A549 (cell line): ENCODE results near the gene MAST2. TPM values are rescaled to one million over a fixed set of nuclear protein-coding genes. Genes with fewer than 3 reads are reported as not detected.

Experiments
- ATAC-seq, 2 experiments: fragments of 200-7000 bp in 1 of 2; fragments of >200 bp in 1 of 2; cut with Nextera tagmentation in 1 of 2; cut with Tn5 transposase in 1 of 2; 3 replicates each; pipeline versions ENCODE4 v1.8.0 to v1.9.1; 2018 to 2020; ENCODE audit warnings: mild to moderate bottlenecking in 1 of 2, moderate library complexity in 1 of 2
- CTCF ChIA-PET: fragments of 300-600 bp; sonication (Branson Sonifier 250); formaldehyde crosslinking; extraction: SDS; loops from one replicate; lab custom pipeline; 2021; ENCODE audit warnings: antibody characterized with exemption, inconsistent platforms; lab: Yijun Ruan, JAX
- POLR2A ChIA-PET: fragments of 350-600 bp; formaldehyde crosslinking; extraction: SDS; loops from one replicate; lab custom pipeline; 2021; ENCODE audit warnings: antibody characterized with exemption, inconsistent platforms; lab: Yijun Ruan, JAX
- DNase-seq, 2 experiments: peaks; one replicate each; pipeline versions ENCODE4 v3.0.0 to v3.0.0-alpha.2; 2011 to 2016; ENCODE audit warnings: low read depth in 1 of 2, low spot score in 1 of 2
- FAIRE-seq: peaks from 2 replicates; lab custom pipeline; 2011; peaks lifted over from hg19 to GRCh38; lab: Jason Lieb, UNC
- H3K27ac ChIP-seq, 2 experiments: fragments of >200 bp; sonication (Bioruptor Twin); formaldehyde crosslinking; 3 replicates each; pipeline ENCODE4 v1.5.1; 2016 to 2017
- H3K4me1 ChIP-seq: fragments of >200 bp; sonication (Bioruptor Twin); formaldehyde crosslinking; 3 replicates; pipeline ENCODE4 v1.6.1; 2016
- H3K4me2 ChIP-seq: fragments of >200 bp; sonication (Bioruptor Twin); formaldehyde crosslinking; 3 replicates; pipeline ENCODE4 v1.6.1; 2016
- H3K4me3 ChIP-seq: fragments of >200 bp; sonication (Bioruptor Twin); formaldehyde crosslinking; 3 replicates; pipeline ENCODE4 v1.5.1; 2016
- H3K9me3 ChIP-seq: fragments of >200 bp; sonication (Bioruptor Twin); formaldehyde crosslinking; 3 replicates; pipeline ENCODE4 v1.6.1; 2016
- CBX8 ChIP-seq: fragments of 200-600 bp; sonication (generic); IDR thresholded peaks from 2 replicates; pipeline ENCODE4 v1.6.1; 2016
- CEBPB ChIP-seq, 2 experiments: fragments of >200 bp in 1 of 2; sonication (Bioruptor Twin) in 1 of 2; formaldehyde crosslinking in 1 of 2; IDR thresholded peaks; 2 replicates each; pipeline ENCODE4 v1.6.1; 2012 to 2016
- CHD2 ChIP-seq: fragments of 150-350 bp; IDR thresholded peaks from 2 replicates; pipeline ENCODE4 v1.6.1; 2014; ENCODE audit warnings: low read length; ENCODE audit not compliant: partially characterized antibody
- EHMT2 ChIP-seq: fragments of 200-600 bp; sonication (generic); IDR thresholded peaks from 2 replicates; pipeline ENCODE4 v1.6.1; 2016; ENCODE audit warnings: antibody characterized with exemption, low read depth, mild to moderate bottlenecking, moderate library complexity
- FOSB ChIP-seq: fragments of 250-450 bp; sonication (Bioruptor Pico); IDR thresholded peaks from 2 replicates; pipeline ENCODE4 v1.5.0; 2020; ENCODE audit warnings: mild to moderate bottlenecking, moderate library complexity
- FOSL2 ChIP-seq, 2 experiments: fragments of 450-650 bp in 1 of 2; fragments of >200 bp in 1 of 2; sonication (Bioruptor Twin) in 1 of 2; formaldehyde crosslinking; IDR thresholded peaks; 2 replicates each; pipeline versions ENCODE4 v1.5.0 to v1.6.1; 2016 to 2020; ENCODE audit warnings: mild to moderate bottlenecking in 1 of 2, moderate library complexity in 1 of 2
- HEYL ChIP-seq: fragments of 250-450 bp; sonication (Bioruptor Pico); IDR thresholded peaks from 2 replicates; pipeline ENCODE4 v1.8.0; 2021; ENCODE audit warnings: mild to moderate bottlenecking, moderate library complexity
- HOXA7 ChIP-seq: fragments of 250-450 bp; sonication (Bioruptor Pico); IDR thresholded peaks from 2 replicates; pipeline ENCODE4 v1.5.0; 2020; ENCODE audit warnings: mild to moderate bottlenecking, moderate library complexity
- NFE2L2 ChIP-seq: fragments of 150-350 bp; conservative IDR thresholded peaks from 2 replicates; pipeline ENCODE4 v1.6.1; 2014; ENCODE audit warnings: low read length
- PHF8 ChIP-seq: fragments of 200-600 bp; sonication (generic); IDR thresholded peaks from 2 replicates; pipeline ENCODE4 v1.6.1; 2016; ENCODE audit warnings: low read depth, mild to moderate bottlenecking, antibody characterized with exemption, moderate library complexity, borderline replicate concordance
- SREBF2 ChIP-seq: fragments of 450-650 bp; IDR thresholded peaks from 2 replicates; pipeline ENCODE4 v1.6.1; 2014; ENCODE audit warnings: mild to moderate bottlenecking, moderate library complexity
- TP53 ChIP-seq: fragments of 250-450 bp; sonication (Bioruptor Pico); IDR thresholded peaks from 2 replicates; pipeline ENCODE4 v1.5.0; 2021; ENCODE audit warnings: mild to moderate bottlenecking, moderate library complexity
- ZNF302 ChIP-seq: fragments of 250-450 bp; sonication (Bioruptor Pico); IDR thresholded peaks from 2 replicates; pipeline ENCODE4 v1.9.0; 2021; ENCODE audit warnings: inconsistent platforms, mild to moderate bottlenecking, moderate library complexity
- WGBS: methylation state at CpG from one replicate; pipeline ENCODE4 v1.1.6; 2017; ENCODE audit errors: missing lambda C conversion rate; 5-methylcytosine and 5-hydroxymethylcytosine counted together
- polyA plus RNA-seq, 4 experiments: library from polyadenylated mRNA; depleted of rRNA in 3 of 4; stranded (reverse); fragments of >200 nt; fragmentation: RNase III in 1 of 4; extraction: RNeasy Plus Mini Kit Qiagen cat#74134 plus additional on column Dnase treatment in 1 of 4; gene quantifications; 2 replicates in 3 of 4; 3 replicates in 1 of 4; pipeline ENCODE4 v1.2.3, GENCODE V29; 2011 to 2017
- TF ChIP-seq, protein P1 (sequence below): fragments of 200-600 bp; sonication (generic); IDR thresholded peaks from 2 replicates; pipeline ENCODE4 v1.6.1; 2016; ENCODE audit warnings: antibody characterized with exemption, mild to moderate bottlenecking, moderate library complexity
- TF ChIP-seq, protein P2 (sequence below): fragments of >200 bp; sonication (Bioruptor Twin); formaldehyde crosslinking; IDR thresholded peaks from 3 replicates; pipeline ENCODE4 v1.6.1; 2016
- TF ChIP-seq, protein P3 (sequence below): IDR thresholded peaks from 2 replicates; pipeline ENCODE4 v1.6.1; 2012
- TF ChIP-seq, protein P4 (sequence below): fragments of 250-450 bp; sonication (Bioruptor Pico); IDR thresholded peaks from 2 replicates; pipeline ENCODE4 v1.5.0; 2020; ENCODE audit warnings: low read depth, mild to moderate bottlenecking, moderate library complexity
- TF ChIP-seq, protein P5 (sequence below): fragments of >200 bp; sonication (Bioruptor Twin); formaldehyde crosslinking; IDR thresholded peaks from 2 replicates; pipeline ENCODE4 v1.6.1; 2016

The MAST2 gene
- polyA plus RNA-seq, 2 of the 4 experiments (the other 2 are of a cell fraction): 19.3 to 20.5 TPM

DNA sequence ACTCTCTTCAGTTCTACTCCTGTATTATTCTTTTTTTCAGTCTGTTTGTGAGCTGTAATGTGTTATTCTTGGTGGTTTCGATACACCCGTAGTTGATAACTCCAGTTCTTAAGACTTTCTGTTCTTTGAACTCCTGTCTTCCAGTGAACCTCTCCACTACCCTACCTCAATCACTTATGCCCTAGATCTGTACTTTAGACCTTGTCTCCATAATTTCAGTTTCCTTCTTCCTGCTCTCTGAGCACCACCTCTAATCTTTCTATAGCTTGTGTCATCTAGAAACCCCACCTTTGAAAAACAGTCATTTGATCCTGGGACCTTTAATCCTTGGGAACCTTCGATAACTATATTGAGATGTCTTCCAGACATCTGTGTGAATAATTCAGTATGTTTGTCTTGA lies 169.7 kb downstream of the MAST2 start:
- 68% methylated on average over 3 of the region's 3 CpGs for WGBS
- no peak for ATAC-seq
- no peak overlapping the region for H3K27ac ChIP-seq
- FAIRE-seq: no peak
- H3K4me1 ChIP-seq: peaks cover 15% of the 10 kb centered on the region; the same call in 2 of the 3 replicates
- no peak overlapping the region for H3K4me3 ChIP-seq
- POLR2A ChIA-PET: no interaction called here
- CTCF ChIA-PET: no interaction called here
- H3K4me2 ChIP-seq: no peak overlapping the region
- DNase-seq: no peak
- TF ChIP-seq FOSB (CRISPR knock-in tag) (no peak), ZNF302 (CRISPR knock-in tag) (no peak), SREBF2 (no peak), CHD2 (no peak), FOSL2 (IDR thresholded peaks at IDR 0.05) (no peak), FOSL2 (CRISPR knock-in tag; IDR thresholded peaks at IDR 0.05) (no peak), PHF8 (no peak), TP53 (no peak), EHMT2 (no peak), CEBPB (IDR thresholded peaks at IDR 0.05) (no peak)
- TF ChIP-seq, protein P1, sequence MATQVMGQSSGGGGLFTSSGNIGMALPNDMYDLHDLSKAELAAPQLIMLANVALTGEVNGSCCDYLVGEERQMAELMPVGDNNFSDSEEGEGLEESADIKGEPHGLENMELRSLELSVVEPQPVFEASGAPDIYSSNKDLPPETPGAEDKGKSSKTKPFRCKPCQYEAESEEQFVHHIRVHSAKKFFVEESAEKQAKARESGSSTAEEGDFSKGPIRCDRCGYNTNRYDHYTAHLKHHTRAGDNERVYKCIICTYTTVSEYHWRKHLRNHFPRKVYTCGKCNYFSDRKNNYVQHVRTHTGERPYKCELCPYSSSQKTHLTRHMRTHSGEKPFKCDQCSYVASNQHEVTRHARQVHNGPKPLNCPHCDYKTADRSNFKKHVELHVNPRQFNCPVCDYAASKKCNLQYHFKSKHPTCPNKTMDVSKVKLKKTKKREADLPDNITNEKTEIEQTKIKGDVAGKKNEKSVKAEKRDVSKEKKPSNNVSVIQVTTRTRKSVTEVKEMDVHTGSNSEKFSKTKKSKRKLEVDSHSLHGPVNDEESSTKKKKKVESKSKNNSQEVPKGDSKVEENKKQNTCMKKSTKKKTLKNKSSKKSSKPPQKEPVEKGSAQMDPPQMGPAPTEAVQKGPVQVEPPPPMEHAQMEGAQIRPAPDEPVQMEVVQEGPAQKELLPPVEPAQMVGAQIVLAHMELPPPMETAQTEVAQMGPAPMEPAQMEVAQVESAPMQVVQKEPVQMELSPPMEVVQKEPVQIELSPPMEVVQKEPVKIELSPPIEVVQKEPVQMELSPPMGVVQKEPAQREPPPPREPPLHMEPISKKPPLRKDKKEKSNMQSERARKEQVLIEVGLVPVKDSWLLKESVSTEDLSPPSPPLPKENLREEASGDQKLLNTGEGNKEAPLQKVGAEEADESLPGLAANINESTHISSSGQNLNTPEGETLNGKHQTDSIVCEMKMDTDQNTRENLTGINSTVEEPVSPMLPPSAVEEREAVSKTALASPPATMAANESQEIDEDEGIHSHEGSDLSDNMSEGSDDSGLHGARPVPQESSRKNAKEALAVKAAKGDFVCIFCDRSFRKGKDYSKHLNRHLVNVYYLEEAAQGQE: no peak
- TF ChIP-seq, protein P2, sequence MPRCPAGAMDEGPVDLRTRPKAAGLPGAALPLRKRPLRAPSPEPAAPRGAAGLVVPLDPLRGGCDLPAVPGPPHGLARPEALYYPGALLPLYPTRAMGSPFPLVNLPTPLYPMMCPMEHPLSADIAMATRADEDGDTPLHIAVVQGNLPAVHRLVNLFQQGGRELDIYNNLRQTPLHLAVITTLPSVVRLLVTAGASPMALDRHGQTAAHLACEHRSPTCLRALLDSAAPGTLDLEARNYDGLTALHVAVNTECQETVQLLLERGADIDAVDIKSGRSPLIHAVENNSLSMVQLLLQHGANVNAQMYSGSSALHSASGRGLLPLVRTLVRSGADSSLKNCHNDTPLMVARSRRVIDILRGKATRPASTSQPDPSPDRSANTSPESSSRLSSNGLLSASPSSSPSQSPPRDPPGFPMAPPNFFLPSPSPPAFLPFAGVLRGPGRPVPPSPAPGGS: no peak
- TF ChIP-seq, protein P3, sequence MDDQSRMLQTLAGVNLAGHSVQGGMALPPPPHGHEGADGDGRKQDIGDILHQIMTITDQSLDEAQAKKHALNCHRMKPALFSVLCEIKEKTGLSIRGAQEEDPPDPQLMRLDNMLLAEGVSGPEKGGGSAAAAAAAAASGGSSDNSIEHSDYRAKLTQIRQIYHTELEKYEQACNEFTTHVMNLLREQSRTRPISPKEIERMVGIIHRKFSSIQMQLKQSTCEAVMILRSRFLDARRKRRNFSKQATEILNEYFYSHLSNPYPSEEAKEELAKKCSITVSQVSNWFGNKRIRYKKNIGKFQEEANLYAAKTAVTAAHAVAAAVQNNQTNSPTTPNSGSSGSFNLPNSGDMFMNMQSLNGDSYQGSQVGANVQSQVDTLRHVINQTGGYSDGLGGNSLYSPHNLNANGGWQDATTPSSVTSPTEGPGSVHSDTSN: no peak
- H3K9me3 ChIP-seq: no peaks in the 10 kb centered on the region

DNA sequence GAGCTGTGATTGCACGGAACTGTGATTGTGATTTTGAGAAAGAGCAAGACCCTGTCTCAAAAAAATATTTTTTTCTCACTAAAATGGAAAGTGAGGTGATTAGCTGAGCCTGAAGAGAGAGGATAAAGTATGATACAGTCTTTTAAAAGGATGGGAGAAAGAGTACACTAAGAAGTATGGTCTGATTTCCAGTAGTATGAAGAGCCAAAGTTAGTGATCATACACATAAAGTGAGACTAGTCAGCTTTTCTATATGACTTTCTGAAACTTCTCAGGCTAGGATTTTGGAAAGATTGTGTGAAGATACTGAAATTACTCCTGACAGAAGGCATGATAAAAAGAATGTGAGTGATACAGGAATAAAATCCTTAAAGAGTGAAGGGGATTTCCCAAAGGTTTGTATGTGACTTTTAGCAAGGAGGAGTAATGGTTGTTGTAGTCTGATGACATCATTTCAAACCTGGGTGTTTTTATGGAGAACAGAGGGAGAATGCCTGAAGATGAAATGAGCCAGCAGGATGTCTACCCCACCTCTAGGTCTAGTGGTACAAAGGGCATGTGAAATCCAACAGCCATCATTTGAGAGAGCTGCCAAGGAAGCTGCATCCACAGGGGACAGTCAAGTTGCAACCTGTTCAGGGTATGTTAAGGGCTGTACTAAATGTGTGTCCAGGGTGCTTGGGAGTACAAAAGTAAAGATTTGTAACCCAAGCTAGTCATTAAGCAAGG lies 171.3 kb downstream of the MAST2 start:
- CTCF ChIA-PET: no interaction called here
- 100% methylated on average over 1 of the region's 1 CpG for WGBS
- no peak for FAIRE-seq

More for the DNA sequence above, 171.3 kb downstream of the MAST2 start:
- Histone ChIP-seq H3K4me1 (peaks cover 30% of the 10 kb centered on the region), H3K27ac (0 out of 6 replicates have a peak overlapping the region, but pooled peaks have one; percentile 6 to 21), H3K4me3 (no peak overlapping the region), H3K9me3 (no peaks in the 10 kb centered on the region), H3K4me2 (peak overlapping the region; percentile 40; the same call in 2 of the 3 replicates)
- POLR2A ChIA-PET: no interaction called here
- peak; percentile 2 to 26 for DNase-seq
- peak; percentile 51 to 54; a peak in 4 of 6 replicates for ATAC-seq
- TF ChIP-seq NFE2L2 (no peak), HEYL (CRISPR knock-in tag) (no peak), CBX8 (no peak), EHMT2 (no peak), HOXA7 (CRISPR knock-in tag) (no peak), TP53 (no peak)
- TF ChIP-seq, protein P4, sequence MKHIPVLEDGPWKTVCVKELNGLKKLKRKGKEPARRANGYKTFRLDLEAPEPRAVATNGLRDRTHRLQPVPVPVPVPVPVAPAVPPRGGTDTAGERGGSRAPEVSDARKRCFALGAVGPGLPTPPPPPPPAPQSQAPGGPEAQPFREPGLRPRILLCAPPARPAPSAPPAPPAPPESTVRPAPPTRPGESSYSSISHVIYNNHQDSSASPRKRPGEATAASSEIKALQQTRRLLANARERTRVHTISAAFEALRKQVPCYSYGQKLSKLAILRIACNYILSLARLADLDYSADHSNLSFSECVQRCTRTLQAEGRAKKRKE (CRISPR knock-in tag): no peak
- TF ChIP-seq, protein P5, sequence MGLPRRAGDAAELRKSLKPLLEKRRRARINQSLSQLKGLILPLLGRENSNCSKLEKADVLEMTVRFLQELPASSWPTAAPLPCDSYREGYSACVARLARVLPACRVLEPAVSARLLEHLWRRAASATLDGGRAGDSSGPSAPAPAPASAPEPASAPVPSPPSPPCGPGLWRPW: no peak
- TF ChIP-seq, protein P1: no peak
